Brain pericyte (primary cell): ENCODE measurements around the gene MDFI.
A peak's percentile ranks its signal among the peaks of the same experiment; 100 is the strongest.

Experiments
- DNase-seq: peaks from one replicate; pipeline ENCODE4 v3.0.0-alpha.2; 2012; ENCODE audit warnings: low read depth, low spot score

Gene MDFI

DNA sequence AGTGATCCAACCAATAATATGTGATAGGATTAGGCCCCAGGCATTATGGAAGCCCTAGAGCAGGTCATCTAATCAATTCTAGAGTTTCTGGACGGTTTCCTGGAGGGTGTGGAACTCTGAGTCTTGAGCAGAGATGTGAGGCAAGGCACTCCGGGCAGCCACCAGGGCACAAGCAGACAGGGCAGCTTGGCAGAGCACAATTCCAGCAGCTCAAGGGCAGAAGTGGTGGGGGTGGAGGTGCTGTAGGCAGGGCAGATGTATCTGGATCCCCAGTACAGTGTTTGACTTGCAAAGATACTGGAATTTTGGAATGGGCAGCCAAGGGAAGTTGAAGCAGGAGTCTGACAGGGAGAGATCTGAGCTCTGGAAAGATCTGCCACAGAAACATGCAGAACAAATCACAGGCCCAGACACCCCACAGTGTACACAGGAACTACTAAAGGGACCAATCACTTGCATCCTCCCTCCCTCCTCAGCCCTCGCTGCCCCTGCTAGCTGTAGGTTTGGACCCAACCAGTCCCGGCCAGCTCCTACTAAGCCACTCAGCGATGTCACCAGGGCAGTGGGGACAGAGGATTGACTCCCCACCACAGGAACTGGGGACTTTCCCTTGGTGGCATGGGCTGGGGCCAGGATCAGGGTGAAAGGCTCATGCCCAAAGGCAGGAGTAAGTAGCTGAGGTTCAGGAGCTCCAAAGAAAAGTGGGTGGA lies 50.1 kb downstream of the MDFI start:
- no peak for DNase-seq

DNA sequence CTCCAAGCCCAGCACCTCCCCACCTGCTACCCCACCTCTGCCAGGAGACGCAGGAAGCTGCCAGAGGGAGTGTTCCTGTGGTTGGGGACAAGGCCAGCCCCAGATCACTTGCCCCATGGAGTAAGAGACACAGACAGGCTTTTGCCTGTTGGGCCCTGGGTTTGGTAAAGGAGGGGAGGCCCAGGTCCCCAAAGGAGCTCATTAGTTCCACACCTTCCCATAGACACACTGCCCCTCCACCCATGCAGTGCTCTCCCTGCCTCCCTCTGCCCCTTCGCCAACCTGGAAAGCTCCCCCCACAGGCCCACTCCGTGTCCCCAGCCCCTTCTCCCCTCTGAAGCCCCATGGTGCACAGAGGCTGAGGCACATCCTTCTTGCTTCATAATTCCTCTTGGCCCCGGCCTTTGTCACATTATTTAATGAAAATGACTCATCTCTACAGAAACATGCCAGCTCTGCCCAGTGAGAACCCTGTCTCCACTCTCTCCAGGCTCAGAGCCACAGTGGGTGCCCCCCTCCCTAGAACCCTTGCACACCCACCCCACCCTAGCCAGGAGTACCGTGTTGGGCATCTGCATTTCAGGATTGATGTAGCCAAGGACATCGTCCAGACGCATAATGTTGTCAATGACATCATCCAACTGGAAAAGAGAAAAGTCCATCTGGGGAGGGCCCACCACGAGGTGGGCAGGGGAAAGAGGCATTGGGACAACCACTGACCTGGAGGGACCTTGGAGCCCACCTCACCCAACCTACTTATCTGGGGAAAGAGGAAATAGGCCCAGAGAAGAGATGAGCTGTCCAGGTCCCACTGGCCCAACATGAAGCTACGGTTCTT lies 51.1 kb downstream of the MDFI start:
- no peak for DNase-seq

DNA sequence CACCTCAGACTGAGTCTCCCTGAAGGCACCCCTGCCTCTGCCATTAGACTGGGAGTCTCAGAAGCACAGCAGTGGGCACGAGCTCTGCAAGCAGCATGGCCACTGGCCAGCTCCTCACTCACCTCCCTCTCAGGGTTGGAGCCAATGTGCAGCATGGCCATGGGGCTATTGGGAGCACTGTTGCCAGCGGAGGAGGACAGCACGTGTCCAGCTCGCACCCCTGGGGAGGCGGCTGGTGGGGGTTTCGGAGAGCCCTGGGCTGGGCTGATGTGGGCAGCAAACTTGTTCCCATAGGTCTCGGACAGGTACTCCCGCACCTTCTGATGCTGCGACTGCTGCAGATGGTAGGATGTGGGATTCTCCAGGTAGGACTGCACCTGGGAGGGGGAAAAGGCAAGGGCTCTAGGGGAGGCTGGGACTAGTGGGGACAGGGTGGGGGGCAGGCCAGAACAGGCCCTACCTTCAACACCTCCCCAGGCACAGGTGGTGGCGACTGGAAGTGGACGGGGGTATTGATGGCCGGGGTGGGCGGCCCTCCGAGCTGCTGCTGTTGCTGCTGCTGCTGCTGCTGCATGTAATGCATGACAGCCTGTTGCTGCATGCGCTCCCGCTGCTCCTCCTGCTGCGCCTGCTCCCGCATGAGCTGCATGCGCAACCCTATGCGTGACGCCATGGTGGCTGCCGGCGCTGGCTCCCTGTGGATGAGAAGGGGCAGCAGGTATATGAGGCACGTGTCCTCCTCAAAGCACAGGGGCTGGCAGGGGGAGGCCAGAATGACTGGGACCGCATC lies 52.5 kb downstream of the MDFI start:
- no peak for DNase-seq

DNA sequence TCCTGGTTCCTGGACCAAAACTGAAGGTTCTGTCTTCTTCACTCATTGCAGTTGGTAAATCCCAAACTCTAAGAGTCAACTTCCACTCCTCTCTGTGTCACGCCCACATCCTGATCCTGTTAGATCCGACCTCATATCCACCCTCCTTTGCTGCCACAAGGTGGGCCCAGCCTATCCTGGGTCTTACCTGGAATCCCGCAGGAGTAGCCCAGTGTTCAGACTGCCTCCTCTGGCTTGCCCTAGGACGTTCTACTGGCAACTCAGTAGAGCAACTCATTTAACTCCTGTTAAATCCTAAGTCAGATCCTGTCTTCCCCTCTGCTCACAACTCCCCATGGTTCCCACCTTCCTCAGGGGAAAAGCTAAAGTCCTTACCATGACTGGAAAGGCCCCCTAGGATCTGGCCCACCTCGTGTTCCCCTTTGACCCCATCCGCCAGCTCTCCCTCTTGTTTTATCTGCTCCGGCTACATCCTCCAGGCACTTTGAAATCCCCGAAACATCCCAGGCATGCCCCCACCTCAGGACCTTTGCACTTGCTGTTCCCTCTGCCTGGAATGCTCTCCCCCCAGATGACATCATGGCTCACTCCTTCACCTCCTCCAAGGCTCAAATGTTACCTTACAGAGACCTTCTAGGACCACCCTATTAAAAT lies 53.3 kb downstream of the MDFI start:
- DNase-seq = no peak

DNA sequence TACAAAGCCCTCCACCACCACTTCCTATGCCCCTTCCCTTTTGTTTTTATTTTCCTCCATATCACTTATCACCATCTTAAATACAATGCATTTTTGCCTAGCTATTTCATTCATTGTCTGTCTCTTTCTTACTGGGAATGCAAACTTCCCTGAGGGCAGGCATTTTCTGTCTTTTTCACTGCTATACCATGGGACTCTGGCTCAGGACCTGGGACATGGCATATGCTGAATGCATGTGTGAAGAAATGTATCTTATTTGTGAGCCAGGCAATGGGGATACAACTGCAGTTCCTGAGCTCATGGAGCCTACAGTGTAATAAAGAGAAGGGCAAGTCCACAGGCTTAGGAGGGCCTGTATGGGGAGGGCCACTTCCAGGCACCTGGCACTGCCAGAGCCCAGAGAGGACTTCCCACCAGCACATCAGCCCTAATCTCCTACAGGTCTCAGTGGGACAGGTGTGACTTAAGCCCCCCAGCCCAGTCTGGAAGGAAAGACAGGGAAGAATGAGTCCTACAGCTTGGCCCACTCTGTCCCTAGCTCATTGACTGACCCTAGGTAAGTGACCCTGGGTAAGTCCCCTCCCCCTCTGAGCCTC lies 53.9 kb downstream of the MDFI start:
- no peak for DNase-seq

DNA sequence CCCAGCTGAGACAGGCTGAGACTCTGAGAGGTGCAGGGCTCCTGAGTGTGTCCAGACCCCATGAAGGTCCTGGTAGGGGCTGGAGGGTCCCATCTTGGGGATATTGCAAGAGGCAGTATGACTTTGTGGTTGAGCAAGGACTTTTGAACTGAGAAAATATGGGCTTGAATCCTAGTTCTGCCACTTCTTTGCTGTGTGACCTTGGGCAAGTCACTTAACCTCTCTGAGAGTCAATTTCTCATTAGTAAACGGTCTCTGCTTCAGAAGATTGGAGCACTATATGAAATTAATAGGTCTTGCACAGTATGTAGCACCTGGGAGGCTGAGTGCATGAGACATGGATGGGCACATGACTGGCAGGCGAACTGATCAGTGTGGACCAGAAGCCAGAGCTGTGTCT lies 54.5 kb downstream of the MDFI start:
- DNase-seq = no peak

DNA sequence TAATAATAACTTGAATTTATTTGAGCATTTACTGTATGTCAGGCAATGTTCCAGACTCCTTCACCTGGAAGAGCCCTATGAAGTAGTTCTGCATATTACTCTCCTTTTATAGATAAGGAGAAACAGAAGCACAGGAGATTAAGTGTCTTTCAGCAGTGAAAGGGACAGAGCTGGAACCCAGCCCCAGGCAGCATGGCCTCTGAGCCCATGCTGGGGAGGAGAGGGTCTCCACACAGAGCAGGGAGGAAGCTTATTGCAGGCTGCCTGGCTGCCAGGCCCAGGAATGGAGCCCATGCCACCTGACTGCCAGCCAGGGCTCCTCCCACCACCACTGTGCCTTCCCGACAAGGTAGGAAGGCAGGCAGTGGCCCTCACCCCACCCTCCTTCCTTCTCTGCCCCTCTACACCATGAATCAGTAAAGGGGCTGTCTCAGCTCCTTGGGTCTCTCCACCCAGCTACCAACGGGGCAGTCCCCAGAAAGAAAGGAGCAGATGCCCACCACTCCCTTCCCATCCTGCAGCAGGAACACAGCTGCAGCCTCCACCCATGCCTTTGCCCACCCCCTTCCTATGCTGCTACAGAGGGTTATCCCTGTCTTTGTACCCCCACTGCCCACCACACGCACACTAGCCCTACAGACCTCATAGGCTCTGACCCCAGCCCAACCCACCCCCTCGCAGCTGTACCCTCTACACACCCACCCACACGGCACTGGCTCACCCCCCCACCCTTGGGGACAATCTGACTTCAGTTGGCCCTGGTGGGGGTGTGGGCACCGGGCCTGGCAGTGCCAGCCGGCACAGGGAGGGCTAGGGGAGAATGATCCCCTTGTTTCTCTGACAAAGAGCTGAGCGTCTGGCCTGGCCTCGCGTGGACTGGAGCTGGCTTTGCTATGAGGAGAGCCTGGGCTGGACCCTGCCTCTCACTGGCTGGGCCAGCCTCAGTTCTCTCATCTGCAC lies 55.3 kb downstream of the MDFI start:
- no peak for DNase-seq

DNA sequence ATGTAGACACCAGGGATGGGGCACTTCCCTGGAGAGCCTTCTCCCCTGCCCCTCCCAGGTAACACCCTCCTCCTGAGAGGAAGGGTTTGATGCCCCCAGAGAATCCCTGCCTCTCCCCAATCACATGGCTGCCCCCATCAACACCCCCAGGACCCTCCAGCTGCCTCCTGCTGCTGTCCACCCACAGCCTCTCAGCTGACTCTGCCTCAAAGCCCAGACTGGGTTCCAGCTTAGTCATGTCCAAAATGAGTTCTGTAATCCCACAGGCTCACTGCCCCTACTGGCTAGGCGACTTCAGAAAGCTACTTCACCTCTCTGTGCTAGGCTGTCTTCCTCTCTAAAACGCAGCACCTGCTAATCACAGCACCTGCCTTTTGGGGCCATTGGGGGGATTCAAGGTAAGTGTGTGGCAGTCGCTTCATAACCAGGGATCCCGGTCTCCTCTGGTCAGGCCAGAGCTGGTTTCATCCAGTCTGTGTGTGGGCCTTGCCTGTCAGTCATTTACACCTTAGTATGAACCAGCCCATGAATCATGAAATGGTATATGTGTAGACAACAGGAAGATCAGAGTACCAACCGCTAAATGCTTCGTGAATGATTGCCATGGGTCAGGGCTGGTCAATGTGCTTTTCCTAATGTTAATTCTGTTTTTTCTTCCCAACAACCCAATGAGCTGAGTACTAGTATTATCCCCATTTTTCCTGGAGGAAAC lies 56.7 kb downstream of the MDFI start:
- no peak for DNase-seq

DNA sequence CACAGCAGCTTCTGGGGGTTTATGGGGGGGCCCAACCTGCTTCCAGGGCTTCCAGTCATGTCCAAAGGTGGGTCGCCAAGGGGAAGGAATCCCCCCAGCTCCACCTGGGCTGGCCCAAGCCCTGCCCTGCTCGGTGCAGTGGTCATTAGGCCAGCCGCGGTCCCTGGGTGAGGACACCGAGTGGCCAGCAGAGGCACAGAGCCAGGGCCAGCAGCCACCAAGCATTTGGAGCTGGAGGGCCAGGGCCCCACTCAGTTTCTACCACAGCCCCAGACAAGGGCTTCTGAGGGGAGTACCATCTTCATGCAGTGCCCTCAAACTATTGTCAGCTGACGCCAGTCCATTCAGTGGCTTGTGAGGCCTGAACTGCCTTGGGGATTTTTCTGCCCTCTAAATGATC lies 57.6 kb downstream of the MDFI start:
- no peak for DNase-seq

DNA sequence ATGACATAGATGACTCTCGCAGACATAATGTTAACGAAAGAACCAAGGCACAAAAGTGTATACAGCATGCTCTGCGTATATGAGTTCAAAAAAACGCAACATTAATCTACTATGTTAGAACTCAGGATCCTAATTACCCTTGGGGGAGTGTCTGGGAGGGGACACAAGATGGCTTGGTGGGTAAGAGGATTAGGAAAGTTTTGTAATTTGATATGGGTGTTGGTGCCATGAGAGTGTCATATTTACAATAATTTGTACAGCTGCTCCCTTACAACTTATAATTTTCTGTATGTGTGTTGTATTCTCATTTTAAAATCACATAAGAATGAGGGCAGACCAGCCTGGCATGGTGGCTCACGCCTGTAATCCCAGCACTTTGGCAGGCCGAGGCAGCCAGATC lies 58.5 kb downstream of the MDFI start:
- no peak for DNase-seq

DNA sequence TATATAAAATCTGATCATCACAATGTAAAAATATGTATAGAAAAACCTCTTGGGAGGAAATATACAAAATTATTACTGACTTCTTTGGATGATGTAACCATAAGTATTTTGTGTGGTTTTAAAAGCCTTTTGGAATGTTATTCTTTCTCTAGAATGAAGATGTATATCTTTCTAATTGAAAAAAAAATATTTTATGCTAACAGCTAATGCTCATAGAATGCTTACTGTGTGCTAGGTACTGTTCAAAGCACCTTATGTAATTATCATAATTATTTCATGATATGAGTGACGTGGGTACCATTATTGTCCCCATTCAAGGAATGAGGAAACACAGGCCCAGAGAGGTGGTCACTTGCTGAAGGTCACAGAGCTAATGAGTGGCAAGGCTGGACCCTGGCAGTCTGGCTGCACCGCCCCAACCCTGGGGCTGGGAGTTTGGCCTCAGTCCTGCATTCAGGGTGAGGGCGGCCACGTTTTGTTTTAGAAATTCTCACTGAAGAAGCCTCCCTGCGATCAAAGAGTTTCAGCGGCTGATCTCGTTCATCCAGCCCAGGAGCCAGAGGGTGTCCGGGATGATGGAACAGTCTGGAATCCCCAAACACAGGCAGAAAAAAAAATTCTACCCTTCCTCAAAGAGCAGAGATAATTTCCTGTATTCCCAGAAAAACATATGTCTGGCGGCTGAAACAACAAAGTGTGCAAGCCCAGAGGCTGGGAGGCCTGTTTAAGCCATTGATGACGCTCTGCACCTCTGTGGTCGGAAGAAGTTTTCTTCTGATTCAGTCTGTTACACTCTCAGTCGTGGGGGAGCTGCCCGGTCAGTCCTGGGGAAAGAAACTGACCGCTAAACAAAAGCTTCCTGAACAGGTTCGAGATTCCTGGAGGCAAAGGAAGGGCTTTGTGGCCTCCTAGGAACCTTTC lies 59.9 kb downstream of the MDFI start:
- peak; percentile 83 for DNase-seq

DNA sequence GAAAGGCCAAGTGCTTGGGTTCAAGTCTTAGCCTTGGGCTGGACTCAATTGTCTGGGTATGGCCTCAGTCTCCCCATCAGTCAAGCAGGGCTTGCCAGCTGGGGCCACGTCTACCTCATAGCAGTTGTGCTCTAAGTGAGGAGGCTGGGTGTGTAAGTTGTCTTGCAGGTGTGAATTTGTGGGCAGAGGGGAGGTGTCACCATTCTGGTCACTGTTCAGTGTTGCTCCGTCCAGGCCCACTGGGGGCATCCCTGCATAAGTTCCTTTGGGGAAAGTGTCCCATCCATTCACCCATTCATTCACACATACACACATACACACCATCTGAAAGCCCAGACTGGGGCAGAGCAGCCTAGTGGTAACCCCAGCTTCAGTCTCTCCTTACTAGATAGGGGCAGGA lies 60.8 kb downstream of the MDFI start:
- DNase-seq = no peak

DNA sequence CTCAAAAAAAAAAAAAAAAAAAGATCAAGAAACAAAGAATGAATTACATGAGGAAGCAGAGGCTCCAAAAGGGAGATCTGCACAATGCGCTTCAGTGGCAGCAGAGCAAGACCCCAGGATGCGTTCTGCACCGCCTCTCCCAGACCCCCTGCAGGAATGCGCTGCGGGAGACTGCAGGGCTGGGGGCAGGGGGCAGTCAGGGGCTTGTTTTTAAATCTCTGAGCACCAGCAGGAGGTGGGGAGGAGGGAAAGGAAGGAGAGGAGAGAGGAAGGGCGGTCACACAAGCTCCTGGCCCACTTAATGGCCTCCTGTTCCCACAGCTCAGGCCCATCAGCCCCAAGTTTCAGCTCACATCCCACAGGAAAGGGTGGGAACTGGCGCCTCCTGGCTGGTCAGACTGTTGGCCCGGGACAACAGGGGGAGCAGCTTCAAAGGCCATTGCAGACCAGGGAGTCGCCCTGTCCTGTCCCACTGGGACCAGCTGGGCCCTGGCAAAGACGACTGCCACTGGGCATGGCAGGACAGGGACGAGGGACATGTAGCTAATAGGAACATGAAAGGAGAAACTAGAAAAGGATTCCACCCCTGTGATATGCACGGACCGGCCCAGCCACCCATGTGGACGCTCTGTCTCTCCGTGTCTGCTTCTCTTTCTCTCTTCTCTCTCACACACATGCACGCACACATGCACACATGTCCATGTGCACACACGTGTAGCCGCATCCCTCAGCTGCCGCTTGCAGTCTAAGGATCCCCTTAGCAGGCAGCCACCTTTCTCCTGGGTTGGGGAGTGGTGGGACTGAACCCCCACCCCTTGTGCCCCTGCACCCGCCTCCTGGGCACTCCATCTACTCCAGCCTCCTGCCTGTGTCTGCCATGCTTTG lies 62.4 kb downstream of the MDFI start:
- DNase-seq = no peak

DNA sequence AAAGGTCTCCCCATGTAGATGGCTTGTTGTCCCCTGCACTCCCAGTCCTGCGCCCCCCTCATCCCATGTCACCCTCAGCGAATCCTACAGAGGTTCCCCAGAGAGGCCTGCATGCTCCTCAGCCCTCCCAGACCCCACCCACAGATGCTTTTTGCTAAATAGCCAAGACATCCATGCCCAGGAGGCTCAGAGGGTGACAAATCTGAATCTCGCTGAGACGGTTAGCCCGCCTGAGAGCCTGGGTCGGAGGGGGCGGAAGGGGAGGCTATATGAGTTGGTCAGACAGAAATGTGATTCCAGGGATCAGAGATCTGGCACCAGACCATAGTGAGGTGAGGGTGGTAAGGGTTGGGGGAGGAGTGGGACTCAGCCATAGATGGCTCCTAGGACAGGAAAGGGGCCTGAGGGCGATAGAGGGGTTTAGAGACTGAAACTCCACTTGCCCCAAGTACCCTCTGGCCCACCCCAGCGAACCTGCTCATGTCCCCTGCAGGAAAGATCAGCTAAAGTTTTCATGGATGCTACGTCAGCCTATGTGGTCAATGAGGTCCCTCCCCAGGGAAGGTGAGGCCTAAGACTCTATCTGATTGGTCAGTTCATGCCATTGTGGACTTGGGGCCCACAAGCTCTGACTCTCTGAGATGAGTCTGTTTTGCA lies 63.9 kb downstream of the MDFI start:
- DNase-seq = no peak

DNA sequence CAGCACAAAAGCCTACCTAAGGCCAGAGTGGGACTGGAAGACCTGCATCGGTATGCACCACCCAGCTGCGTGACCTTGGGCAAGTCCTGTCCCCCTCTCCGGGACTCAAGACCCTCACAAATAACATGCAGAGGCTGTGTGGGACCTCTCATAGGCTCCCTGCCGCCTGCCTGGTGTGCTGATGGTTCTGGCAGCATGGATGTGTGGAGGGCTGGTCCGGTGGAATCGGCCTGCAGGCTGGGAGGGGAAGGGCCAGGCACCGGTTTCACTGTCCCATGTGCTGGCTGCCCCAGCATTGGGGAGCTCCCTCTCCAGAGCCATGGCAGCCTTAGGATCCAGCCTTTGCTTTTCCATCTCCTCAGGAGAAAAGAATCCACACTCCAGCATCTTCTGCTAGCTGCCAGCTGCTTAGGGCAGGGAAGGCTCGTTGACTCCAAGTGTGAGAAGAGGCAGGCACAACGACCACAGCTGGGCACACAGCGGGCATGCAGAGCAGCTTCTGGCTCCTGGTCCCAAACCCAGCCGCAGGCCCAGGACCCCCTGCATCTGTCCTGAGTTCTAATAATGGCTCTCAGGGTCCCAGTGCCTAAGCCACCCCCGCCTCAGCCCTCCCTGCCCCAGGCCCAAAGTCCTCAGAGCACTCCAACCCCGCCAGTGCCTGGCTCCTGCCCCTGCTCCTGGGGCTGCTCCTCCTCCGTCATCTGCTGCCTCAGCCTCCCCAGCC lies 64.7 kb downstream of the MDFI start:
- DNase-seq = no peak
